Lower leg skin (tissue), 3 donors: ENCODE data around the gene TMEM174.
"Not testable (repeated sequence)": the region's sequence is repeated elsewhere in the genome, so short reads cannot be mapped to it uniquely, and the experiment has no call there.

Experiments used
- POLR2A ChIP-seq, 2 donors: fragments of 450-650 bp; IDR thresholded peaks; one replicate each; pipeline ENCODE4 v1.6.1; 2016 to 2017; ENCODE audit warnings: antibody characterized with exemption in 2 of 2, mild to moderate bottlenecking in 1 of 2, moderate library complexity in 1 of 2
- TF ChIP-seq, protein P1 (sequence below), 3 donors: fragments of 450-650 bp; IDR thresholded peaks; one replicate each; pipeline ENCODE4 v1.5.1; 2016; ENCODE audit warnings: antibody characterized with exemption in 3 of 3, mild to moderate bottlenecking in 3 of 3, moderate library complexity in 2 of 3

DNA sequence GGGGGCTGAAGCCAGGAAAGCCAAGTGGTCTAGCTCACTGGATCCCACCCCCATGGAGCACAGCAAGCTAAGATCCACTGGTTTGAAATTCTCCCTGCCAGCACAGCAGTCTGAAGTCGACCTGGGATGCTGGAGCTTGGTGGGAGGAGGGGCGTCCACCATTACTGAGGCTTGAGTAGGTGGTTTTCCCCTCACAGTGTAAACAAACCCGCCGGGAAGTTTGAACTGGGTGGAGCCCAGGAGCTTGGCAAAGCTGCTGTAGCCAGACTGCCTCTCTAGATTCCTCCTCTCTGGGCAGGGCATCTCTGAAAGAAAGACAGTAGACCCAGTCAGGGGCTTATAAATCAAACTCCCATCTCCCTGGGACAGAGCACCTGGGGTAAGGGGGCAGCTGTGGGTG lies 34.2 kb downstream of the TMEM174 start:
- TF ChIP-seq POLR2A (IDR thresholded peaks at IDR 0.05) = not testable (repeated sequence)
- TF ChIP-seq, protein P1, sequence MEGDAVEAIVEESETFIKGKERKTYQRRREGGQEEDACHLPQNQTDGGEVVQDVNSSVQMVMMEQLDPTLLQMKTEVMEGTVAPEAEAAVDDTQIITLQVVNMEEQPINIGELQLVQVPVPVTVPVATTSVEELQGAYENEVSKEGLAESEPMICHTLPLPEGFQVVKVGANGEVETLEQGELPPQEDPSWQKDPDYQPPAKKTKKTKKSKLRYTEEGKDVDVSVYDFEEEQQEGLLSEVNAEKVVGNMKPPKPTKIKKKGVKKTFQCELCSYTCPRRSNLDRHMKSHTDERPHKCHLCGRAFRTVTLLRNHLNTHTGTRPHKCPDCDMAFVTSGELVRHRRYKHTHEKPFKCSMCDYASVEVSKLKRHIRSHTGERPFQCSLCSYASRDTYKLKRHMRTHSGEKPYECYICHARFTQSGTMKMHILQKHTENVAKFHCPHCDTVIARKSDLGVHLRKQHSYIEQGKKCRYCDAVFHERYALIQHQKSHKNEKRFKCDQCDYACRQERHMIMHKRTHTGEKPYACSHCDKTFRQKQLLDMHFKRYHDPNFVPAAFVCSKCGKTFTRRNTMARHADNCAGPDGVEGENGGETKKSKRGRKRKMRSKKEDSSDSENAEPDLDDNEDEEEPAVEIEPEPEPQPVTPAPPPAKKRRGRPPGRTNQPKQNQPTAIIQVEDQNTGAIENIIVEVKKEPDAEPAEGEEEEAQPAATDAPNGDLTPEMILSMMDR (IDR thresholded peaks at IDR 0.05) = not testable (repeated sequence)
